Frontal cortex (tissue), 4 donors: ENCODE measurements around the gene WDR90. TPM values are rescaled to one million over a fixed set of nuclear protein-coding genes. Genes with fewer than 3 reads are reported as not detected.
A peak's percentile ranks its signal among the peaks of the same experiment; 100 is the strongest.

Source experiments
- DNase-seq, 2 donors: peaks; one replicate each; pipeline ENCODE4 v3.0.0; 2012; ENCODE audit warnings: low spot score in 2 of 2
- FAIRE-seq: peaks from 2 replicates; lab custom pipeline; 2012; peaks lifted over from hg19 to GRCh38; lab: Jason Lieb, UNC
- total RNA-seq: library from RNA; depleted of rRNA; stranded (reverse); fragments of >200 nt; gene quantifications from one replicate; pipeline ENCODE4 v1.2.3, GENCODE V29; 2014
- donor health status: control.
- donor health status: control.
- donor health status: control.

Gene WDR90
- total RNA-seq, 1 donor from 2014 or later: 8.2 TPM

DNA sequence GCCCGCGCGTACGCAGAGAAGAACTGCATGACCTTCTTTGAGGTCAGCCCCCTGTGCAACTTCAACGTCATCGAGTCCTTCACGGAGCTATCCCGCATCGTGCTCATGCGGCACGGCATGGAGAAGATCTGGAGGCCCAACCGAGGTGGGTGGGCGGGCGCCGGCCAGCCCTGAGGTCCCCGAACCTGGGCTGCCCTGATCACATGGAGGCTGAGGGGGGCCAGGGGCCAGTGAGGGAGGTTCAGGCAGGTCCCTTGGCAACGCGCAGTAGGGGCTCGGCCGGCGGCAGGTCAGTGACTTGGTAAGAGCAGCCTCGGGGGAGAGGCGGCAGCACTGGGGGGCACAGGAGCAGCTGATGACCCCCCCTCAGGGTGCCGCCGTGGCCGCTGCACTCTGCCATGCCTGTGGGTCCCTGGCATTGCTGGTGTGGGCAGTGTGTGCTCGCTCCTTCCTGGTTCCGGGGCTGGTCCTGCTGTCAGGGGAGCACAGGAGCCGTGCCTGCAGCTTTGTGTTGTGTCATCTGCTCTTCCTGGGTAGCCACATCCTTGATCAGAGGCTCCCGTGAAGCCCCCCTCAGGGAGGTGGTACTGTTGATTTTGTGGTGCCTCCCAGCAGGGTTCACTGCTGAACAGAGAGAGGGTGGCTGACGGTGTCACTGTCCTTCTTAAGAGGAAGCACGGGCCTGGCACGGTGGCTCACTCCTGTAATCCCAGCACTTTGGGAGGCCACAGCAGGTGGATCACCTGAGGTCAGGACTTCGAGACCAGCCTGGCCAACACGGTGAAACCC lies 23.0 kb upstream of the WDR90 start:
- FAIRE-seq (no peak), DNase-seq (no peak)

GRCh38 chr16:626787-627453 lies 22.2 kb upstream of the WDR90 start:
- no peak for FAIRE-seq
- DNase-seq: peak in 1 of 2 donors; percentile 57

GRCh38 chr16:627454-628239 lies 21.5 kb upstream of the WDR90 start:
- DNase-seq (no peak), FAIRE-seq (no peak)

- FAIRE-seq: no peak
- no peak for DNase-seq
Observed at GRCh38 chr16:628321-629061, 20.7 kb upstream of the WDR90 start.

DNA sequence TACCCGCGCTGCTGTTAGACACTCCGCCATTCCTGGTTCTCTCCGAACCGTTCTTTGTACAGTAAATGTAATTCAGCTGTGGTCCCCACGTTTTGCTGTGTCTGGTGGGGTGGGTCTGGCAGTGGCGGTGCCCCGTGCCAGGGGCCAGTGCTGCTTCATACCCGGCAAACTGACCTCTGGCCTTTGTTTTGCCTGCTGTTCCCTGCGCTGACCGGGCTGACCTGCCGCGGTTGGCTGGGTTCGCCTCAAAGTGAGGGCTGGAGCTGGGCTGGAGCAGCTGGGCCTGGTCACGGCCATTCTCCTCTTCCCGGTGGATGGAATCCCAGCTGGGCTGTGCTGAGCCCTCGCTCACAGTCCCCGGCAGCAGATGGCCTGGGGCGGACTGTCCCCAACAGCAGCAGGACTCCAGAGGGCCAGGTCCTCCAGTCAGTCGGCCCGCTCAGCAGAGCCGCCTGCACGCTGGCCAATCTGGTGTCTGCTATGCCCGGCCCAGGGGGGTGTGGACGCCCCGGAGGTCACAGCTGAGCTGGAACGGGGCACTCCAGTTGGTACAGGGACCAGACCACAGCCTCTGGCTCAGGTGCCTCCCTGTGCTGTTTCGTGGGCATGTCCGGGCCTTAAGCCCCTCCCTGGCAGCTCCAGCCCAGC lies 19.9 kb upstream of the WDR90 start:
- DNase-seq: no peak
- FAIRE-seq: no peak

DNA sequence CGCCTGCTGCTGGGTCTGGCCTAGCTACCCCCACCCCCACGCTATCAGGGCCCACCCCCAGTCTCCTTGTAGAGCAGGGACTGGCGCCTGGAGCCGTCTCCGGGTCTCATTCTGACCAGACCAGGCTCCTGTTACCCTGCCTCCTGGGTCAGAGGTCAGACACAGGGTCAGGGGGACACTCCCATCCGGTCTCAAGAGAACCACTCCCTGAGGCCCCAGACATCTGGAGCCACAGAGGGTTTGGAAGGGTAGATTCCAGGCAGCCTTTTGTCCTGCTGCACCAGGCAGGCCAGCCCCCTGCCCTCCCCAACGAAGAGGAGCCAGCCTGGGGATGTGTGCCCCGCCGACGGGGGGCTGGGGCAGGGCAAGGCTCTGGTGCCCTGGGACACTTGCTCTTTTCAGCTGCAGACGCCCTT lies 19.3 kb upstream of the WDR90 start:
- DNase-seq (no peak), FAIRE-seq (no peak)

- FAIRE-seq (no peak), DNase-seq (no peak)
Observed at GRCh38 chr16:630249-630814, 18.8 kb upstream of the WDR90 start.

DNA sequence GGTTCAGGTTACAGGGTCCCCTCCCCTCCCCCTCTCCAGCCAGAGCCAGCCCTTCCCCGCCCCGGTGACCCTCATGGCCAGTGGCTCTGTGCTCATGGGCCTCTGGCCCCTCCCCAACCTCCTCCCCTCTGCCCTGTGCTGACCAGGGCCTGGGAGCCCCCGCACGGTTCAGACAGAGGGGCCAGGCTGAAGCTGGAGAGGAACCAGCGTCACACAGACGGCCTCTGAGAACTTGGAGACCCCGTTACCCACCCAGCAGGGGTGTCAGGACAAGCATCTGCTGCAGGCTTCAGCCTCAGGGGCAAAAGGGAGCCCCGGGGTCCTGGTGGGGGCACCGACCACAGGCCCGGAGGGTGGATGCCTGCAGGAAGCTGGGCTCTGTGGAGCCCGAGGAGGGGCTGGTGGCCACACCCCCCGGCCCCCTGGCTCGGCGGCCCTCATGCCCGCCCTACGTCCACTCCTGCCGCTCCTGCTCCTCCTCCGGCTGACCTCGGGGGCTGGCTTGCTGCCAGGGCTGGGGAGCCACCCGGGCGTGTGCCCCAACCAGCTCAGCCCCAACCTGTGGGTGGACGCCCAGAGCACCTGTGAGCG lies 18.3 kb upstream of the WDR90 start, which contains the start of gene WFIKKN1:
WFIKKN1 (plus strand) TSS at position 171 of the 591 bp plus-strand sequence; CDS start at position 440, 269 bp downstream.
- no peak for DNase-seq
- no peak for FAIRE-seq

- FAIRE-seq (no peak), DNase-seq (no peak)
Observed at GRCh38 chr16:631808-632358, 17.3 kb upstream of the WDR90 start.

- FAIRE-seq (no peak), DNase-seq (no peak)
Observed at GRCh38 chr16:632486-633335, 16.5 kb upstream of the WDR90 start.

GRCh38 chr16:633336-634050 lies 15.7 kb upstream of the WDR90 start:
- no peak for DNase-seq
- no peak for FAIRE-seq

DNA sequence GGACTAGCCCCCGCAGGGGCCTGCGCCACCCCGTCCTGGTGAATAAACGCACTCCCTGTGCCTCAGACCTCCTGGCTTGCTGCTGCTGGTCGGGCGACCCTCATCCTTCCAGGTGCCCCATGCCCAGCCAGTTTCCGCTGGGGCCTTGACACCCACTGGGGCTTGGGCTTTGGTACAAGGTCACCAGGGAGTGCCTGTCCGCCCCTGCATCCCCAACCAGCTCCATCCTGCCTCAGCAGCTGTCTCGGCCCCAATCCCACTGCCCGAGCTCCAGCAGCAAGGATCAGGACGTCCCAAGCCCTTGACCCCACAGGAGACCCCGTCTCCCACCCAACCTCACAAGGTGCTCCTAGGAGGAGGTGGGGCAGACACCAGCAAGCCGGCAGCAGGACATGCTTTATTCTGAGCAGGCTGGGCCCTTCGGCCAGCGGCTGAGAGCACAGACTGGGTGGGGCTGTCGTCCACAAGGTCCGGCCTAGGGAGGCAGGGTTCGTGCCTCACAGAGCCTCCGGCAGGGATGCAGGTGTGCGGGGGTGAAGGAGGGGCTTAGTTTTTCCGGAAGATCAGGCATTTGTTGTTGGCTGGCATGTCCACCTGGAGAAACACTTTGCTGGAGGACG lies 15.0 kb upstream of the WDR90 start:
- no peak for FAIRE-seq

DNA sequence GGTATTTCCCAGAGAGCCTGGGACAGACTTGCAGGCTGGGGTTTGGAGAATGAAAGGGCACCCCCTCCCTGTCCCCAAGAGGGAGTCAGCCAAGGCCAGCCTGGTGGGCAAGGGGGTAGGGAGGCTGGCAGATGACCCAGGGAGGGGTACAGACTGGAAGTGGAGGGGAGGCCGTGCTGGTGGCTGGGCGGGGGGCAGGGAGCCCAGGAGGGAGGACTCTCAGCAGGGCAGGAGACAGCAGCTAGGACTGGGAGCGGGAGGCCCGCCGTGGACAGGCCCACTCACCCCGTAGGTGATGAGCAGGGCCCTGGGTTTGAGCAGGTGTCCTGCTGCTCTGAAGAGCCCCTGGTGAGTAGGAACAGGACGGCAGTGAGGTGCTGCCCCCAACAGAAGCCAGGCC lies 14.2 kb upstream of the WDR90 start:
- FAIRE-seq (no peak), DNase-seq (no peak)

More for the DNA sequence above, 15.0 kb upstream of the WDR90 start:
- DNase-seq: no peak

- DNase-seq (no peak), FAIRE-seq (no peak)
Observed at GRCh38 chr16:635573-636205, 13.5 kb upstream of the WDR90 start.

GRCh38 chr16:636206-637080 lies 12.7 kb upstream of the WDR90 start, which contains the start of gene METTL26:
TSS of gene METTL26 (minus strand) at chr16:636305. CDS start at chr16:636290, 15 bp downstream.
- FAIRE-seq (no peak), DNase-seq (peak; percentile 99 to 100)
